HG03575 (cell line): ENCODE results near the gene MGAT5B.

Source experiments
- ATAC-seq: cut with Tn5 transposase; IDR thresholded peaks from one replicate; pipeline ENCODE4 v1.9.1; 2021; ENCODE audit not compliant: unreplicated experiment, insufficient number of reproducible peaks, low FRiP score; ENCODE audit errors: extremely low read depth

The MGAT5B gene

DNA sequence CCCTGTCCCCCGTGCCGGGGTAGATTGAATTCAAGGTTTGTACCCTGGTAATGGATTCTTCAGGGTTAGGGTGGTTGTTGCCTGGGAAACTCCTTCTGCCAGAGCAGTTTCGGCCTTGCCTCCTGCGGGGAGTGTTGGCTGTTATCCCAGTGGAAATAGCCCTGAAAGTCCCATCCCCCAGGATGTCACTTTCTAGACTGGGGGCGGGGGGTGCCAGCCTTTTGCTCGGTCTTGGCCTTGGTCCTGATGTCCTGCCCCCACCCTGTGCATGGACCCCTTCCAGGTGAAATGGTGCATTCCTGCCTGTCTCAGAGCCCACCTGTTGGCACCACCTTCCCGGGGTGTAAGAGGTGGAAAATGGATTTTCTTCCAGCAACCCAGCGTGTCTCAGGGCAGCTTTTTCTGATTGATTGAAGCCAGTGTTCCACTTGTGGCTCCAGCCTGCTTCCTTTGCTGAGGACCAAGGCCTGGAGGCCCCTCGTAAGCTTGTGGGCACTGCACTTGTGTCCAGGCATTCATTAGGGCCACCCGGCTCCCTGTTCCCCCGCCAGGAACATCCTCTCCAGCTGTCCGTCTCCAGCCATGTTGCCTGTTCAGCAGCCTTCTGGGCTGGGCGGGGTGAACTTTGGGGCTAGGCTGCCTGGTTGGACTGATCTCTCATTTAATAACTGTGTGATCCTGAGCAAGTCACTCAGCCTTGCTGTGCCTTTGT is 25.6 kb downstream of the MGAT5B start:
- no peak for ATAC-seq

DNA sequence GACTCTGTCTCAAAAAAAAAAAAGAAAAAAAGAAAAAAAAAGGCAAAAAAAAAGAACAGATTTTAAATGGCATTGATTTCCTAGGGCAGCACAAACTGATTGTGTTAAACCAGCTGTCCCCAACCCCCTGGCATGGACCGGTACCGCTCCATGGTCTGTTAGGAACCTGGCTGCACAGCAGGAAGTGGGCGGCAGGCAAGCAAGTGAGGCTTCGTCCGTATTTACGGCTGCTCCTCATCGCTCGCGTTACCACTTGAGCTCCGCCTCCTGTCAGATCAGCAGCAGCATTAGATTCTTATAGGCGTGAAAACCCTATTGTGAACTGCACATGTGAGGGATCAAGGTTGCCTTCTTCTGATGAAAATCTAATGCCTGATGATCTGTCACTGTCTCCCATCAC is 26.6 kb downstream of the MGAT5B start:
- no peak for ATAC-seq

DNA sequence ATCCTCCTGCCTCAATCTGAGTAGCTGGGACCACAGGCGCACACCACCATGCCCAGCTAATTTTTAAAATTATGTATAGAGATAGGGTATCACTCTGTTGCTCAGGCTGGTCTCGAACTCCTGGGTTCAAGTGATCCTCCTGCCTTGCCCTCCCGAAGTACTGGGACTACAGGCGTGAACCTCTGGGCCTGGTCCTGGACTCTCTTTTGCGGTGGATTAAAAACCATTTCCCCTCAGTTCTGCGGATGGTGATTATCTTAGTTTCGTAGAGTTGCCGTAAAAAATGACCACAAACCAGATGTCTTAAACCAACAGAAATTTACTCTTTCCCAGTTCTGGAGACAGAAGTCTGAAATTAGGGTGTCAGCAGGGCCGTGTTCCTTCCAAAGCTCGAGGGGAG is 28.8 kb downstream of the MGAT5B start:
- ATAC-seq: no peak

DNA sequence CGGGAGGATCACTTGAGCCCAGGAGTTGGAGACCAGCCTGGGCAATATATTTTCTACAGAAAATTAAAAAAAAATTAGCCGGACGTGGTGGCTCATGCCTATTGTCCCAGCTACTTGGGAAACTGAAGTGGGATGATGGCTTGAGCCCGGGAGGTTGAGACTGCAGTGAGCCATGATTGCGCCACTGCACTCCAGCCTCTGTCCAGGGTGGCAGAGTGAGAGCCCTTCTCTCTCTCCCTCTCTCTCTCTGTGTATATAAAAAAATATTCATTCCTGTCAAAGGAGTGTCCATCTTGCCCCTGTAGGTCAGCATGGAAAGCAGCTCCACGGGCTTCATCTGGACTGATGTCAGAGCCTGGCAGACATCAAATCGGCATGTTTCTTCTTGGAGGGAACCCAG is 31.2 kb downstream of the MGAT5B start:
- ATAC-seq: no peak

DNA sequence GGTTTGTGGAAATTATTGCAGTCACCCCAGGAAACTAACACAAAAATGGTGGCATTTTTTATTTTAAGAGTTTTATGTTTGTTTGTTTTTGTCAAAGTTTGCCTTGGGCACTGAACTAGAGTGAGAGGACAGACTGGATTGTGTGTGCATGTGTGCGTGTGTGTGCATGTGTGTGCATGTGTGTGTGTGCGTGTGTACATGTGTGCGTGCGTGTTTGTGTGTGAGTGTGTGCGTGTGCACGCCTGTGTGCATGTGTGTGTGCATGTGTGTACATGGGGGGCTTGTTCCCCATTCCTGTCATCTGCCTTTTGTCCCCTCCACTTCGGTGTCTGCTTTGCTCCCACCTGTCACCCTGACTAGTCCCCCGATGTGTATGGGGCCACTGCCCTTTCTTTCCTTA is 32.5 kb downstream of the MGAT5B start:
- no peak for ATAC-seq

DNA sequence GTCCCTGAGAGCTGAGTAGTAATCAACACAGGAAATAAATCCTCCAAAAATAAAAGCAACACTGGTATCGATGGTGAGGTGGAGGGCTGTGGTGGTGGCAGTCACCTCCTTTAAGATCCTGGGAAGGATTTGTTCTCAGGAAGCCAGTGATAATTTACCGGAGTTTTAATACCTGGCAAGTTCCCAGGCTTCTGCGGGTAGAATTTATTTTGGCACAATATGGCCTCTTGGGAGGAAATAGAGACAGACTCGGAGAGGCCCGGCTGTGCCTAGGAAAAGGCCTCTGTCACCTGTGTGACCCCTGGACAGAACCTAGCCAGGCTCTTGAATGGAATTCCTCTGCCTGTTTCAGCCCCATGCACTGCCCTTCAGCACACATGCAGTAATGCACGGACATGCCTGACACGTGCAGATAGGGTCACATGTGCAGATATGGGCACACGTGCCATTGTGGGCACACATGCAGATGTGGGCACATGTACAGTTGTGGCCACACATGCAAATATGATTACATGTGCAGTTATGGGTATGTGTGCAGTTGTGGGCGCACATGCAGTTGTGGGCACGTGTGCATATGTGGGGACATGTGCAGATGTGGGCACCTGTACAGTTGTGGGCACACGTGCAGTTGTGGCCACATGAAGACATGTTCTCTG is 33.5 kb downstream of the MGAT5B start:
- ATAC-seq: no peak

DNA sequence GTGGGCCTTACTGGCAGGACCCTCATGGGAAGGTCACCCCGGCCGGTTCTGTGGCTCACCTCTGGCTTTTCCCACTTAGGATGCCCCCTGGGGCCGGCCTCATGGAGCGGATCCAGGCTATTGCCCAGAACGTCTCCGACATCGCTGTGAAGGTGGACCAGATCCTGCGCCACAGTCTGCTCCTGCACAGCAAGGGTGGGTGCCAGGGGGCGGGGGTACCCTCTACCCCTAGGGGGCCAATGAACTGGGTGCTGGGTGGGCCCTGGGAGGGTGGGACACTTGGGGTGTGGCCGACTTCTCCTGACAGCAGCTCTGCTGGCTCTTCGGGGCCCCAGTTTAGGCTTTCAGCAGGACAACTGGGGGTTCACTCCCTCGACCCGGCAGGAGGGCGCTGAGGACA is 34.3 kb downstream of the MGAT5B start:
- no peak for ATAC-seq

DNA sequence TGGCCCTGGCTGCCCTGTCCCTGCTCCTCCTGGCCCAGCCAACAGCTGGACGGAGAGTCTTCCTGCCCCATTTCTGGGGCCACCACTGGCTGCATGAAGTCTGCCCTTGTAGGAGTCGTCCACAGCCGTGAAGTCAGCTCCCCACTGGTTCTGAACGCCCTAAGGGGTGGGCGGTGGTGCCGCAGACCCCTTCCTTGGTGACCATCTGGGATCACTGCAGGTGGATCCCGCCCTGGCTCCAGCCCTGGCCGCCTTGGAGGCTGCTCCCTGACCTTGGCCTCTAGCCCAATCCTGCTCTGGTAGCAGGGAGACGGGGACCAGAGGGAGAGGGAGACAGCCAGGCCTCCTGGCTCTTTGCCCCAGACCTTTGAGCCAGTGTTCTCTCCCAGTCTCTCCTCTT is 35.4 kb downstream of the MGAT5B start:
- ATAC-seq: no peak

DNA sequence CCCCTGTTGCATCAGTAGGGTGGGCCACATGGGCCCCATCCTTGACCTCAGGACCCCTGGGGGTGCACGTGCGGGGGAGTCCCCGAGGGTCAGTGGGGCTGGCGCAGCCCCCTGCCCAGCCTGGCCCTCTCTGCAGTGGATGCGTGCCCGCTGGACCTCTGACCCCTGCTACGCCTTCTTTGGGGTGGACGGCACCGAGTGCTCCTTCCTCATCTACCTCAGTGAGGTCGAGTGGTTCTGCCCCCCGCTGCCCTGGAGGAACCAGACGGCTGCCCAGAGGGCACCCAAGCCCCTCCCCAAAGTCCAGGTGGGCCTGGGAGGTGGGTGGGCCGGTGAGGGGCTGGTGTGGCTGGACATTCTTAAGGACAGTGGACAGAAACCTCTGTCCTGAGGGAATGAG is 35.9 kb downstream of the MGAT5B start:
- ATAC-seq: no peak

DNA sequence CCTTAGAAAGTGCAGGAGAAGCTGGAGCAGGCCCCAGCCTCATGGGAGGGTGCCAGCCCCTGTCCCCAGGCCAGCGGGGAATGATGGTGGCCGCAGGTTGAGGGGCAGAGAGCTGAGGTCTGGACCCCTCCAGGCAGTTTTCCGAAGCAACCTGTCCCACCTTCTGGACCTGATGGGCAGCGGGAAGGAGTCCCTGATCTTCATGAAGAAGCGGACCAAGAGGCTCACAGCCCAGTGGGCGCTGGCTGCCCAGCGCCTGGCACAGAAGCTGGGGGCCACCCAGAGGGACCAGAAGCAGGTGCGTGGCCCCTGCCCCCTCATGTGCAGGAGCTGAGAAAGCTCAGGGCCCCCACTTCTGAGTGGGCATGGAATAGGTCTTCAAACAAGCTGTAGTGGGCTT is 36.8 kb downstream of the MGAT5B start:
- no peak for ATAC-seq

DNA sequence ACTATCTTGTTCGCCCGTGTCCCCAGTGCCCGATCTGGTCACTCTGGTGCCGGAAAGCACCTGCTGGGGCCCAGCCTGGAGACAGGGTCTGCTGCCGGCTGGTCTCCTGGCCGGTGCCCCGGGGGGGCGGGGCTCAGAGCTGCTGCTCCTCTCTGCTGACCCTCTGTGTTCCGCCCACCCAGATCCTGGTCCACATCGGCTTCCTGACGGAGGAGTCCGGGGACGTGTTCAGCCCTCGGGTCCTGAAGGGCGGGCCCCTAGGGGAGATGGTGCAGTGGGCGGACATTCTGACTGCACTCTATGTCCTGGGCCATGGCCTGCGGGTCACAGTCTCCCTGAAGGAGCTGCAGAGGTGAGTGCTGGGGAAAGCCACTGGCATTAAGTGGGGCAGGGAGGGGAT is 37.6 kb downstream of the MGAT5B start:
- ATAC-seq: no peak

DNA sequence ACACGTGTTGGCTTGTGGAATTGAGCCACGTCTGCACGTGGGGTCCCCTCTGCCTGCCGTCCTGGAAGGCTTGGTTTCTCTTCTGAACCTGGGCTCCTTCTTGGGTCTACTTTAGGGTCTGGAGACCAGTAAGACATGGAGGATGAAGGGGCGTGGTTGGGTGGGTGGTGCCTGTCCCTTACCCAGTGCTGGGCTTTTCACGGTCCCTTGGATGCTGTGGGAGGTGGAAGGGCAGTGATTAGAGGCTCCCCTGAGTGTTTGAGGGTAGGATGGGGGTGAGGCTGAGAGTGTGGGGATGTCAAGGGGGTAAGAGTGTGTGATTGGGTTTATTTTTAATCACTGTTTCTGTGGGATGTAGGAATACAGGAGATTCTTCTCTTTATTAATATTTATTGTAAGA is 38.3 kb downstream of the MGAT5B start:
- no peak for ATAC-seq

DNA sequence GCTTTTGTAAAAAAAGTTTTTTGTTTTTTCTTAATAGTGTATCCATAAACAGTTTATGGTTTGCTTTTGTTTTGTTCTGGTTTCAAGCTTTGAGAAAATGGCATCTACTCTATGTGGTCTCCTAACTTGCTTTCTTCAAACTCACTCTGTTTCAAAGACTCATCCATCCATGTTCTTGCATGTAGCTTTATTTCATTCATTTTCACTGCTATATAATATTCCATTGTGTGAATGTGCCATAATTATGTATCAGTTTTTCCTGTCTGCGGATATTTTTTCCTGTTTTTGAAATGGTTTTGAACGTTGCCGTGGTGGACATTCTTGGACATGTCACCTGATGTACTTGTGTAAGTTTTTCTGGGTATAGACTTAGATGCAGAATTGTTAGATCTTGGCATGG is 39.1 kb downstream of the MGAT5B start:
- ATAC-seq: no peak

DNA sequence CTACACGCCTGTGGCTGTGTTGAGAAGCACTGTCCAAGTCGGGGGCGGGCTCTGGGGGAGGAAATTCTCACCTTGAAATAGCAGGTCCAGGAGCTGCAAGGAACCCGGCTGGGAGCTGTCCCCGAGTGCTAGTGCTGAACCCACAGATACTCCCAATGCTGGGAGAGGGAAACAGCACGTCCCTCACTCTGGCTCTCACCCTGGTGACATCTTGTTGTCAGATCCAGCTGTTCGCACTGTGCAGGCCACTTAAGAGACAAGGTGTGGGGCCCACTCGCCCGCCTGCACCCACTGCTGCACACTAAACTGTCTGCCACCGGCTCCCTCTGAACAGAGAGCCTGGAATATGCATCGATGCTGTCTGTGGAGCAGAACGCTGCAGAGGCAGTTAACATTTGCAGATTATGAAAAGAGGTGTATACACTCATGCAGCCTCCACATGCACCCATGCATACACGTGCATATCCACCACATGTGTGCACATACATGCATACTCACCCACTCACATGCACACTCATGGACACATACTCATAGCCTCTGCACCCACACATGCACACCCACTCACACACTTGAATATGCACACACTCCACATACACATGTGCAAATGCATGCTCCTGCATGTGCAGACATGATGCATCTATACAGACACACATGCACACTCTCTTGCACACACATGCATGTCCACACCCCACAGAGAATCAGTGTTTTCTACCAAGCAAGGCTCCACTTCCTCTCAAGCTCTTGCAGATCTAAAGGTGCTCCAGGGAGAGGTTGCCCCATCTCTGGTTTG is 42.0 kb downstream of the MGAT5B start:
- ATAC-seq: no peak

DNA sequence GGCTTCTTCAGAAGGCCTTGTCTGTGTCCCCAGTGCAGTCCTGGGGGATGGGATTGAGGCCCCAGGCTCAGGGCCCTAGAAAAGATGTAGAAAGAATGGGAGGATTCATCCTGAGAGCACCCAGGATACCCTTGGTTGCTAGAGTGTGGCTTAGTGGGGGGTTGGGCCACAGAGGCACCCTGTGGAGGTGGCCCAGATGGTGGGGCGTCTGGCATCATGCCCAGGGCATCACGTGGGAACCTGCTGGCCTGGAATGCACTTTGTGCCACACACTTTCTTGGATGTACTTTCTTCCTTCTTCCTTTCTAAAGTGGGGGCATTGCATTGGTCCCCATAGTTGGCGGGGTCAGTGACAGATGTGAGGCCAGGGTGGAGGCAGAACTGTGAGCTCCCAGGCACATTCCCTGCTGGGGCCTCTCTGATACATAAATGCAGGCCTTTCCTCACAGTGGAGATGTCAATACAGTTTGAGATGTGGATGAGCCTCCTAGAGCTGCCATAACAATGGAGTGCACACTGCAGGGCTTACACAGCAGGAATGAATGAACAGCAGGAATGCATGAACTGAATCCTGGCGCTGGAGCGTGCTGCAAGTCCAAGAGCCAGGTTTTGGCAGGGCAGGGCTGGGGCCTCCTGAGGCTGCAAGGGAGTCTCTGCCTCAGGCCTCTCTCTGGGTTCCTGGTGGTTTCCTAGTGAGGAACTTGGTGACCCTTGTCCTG is 43.3 kb downstream of the MGAT5B start:
- ATAC-seq: no peak

DNA sequence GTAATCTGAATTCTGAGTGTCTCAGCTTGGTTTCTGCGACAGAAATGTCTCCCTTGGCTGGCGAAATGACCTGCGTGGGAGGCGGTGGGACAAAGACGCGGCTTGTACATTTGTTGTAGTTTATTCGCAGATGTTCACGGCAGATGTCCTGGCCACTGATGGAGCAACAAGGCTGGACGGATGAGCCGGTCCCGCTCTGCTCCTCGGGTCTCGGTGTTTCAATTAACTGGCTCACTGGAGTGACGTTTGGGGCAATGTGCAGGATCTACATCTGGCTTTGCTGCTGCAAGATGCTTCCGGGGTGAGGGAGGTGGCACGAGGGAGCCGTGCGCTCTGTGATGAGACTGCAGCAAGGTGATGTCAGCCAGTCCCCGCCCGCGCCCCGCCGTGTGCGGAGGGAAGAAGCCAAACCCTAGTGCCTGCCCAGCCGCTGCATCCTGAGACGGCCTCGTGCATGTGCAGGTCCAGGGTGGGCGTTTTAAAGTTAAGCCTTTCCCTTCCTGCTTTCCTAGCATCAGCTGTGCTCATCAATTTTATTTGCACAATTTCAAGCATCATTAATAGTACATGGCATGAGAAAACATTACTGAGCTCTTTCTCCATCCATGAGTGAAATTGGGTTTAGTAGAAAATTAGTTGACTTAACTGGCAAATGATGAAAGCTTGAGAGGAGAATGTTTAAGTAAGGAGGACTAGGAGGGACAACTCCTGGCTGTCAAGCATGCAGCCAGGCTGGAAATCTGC is 44.4 kb downstream of the MGAT5B start:
- ATAC-seq: no peak

DNA sequence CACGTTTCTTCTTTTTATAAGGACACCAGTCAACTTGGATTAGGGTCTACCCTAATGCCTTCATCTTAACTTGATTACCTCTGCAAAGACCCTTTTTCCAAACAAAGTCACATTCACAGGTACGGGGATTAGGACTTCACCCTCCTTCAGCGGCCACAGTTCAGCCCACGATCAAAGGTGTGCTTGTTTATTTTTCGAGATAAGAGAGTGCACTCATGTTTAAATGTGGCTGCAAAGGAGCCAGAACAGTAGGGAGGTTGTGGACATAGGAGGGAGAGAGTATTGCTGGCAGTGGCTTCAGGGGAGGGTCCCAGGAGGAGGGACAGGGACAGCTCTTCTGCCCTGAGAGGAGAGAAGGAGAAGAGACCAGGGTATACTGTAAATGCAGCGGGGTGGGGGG is 46.7 kb downstream of the MGAT5B start:
- ATAC-seq: no peak

DNA sequence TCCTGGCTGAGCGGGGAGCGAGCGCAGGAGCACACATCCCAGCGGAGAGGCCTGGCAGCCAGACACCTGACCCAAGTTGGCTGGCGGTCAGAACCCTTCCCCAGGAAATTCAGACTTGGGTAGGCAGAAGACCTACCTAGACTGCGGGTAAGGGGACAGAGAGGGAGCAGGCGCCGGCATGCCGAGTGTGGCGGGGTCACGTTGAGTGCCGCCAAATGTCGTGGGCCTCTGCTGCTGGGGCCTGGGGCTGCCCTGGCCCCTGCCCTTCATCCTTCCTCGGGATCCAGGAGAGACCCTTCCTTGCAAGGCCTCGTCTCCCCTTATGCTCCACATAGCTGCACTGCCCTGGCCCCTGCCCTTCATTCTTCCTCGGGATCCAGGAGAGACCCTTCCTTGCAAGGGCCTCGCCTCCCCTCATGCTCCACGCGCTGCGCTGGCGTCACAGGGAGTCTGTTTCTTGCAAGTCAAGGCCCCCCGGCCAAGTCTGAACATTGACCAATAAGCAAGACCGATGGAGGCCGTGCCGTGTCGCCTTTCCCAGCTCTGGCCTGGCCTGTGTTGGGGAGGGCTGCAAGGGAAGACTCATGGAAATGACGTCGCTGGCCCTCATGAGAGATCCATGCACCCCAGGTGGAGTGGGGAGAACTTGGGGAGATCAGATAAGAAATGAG is 47.8 kb downstream of the MGAT5B start:
- ATAC-seq: no peak
